Measurements from ENCODE around the gene SBK1. TPM values are rescaled to one million over a fixed set of nuclear protein-coding genes. Genes with fewer than 3 reads are reported as not detected.
"Not testable (repeated sequence)": the region's sequence is repeated elsewhere in the genome, so short reads cannot be mapped to it uniquely, and the experiment has no call there.

SBK1 gene
- total and polyA plus RNA-seq, 2 of the 4 experiments (the other 2 are of a cell fraction), result under 0.01 to 0.05 TPM

DNA sequence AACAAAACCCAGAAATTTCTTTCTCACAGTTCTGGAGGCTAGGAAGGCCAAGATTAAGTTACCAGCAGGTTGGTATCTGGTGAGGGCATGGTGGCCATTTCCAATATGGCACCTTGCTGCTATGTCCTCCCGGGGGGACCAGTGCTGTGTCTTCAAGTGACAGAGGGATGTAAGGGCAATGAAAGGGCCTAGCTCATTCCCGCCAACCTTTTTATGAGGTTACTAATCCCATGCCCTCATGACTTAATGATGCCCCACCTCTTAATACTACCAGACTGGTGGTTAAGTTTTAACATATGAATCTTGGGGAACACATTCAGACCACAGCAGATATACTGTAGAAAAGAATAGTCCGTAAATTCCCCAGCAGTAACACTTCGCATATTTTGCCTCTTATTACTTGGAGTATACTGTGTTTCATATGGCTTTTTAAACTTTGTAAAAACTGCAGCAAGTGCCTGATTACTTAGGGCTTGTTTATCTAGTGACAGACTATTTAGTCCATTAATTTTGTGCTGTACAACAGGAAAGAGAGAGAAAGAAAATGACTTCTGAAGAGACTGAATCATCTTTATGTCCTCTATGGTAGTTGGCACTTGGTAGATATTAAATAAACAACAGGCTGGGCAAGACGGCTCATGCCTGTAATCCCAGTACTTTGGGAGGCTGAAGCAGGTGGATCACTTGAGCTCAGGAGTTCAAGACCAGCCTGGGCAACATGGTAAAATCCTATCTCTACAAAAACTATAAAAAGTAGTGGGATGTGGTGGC, 44.8 kb downstream of the SBK1 start:
- H2AK5ac ChIP-seq (ENCODE audit: low read depth, low read length); CTCF ChIA-PET; H4K5ac ChIP-seq (ENCODE audit: low read depth, low read length); H4K91ac ChIP-seq (ENCODE audit: insufficient read depth, low read depth, low read length); H3K4me2 ChIP-seq (ENCODE audit: low read depth, low read length); H3K56ac ChIP-seq (ENCODE audit: extremely low read depth, insufficient read depth, low read length); H3K4ac ChIP-seq (ENCODE audit: low read depth, low read length); dilution Hi-C loops (cut with HindIII; ENCODE audit: low sequenced_read_pairs, unreplicated experiment); DNase-seq; H3K4me3 ChIP-seq (ENCODE audit: insufficient read depth, low read depth, low read length); H2BK5ac ChIP-seq (ENCODE audit: low read depth, low read length, poor library complexity, severe bottlenecking); H3K36me3 ChIP-seq (ENCODE audit: control insufficient read depth, insufficient read depth, low read length); H4K20me1 ChIP-seq (ENCODE audit: insufficient read depth, low read length); H2BK120ac ChIP-seq (ENCODE audit: low read depth, low read length); H3K4me1 ChIP-seq (ENCODE audit: control insufficient read depth, insufficient read depth, low read length); H2AK9ac ChIP-seq (replicated peaks; ENCODE audit: low read depth, low read length, poor library complexity); H2AFZ ChIP-seq (replicated peaks; ENCODE audit: low read length, poor library complexity); H3K27me3 ChIP-seq (ENCODE audit: control insufficient read depth, insufficient read depth, low read length); intact Hi-C loops (cut with micrococcal nuclease); H3K23ac ChIP-seq (ENCODE audit: low read depth, low read length); H2BK15ac ChIP-seq (ENCODE audit: low read depth, low read length); BruUV-seq (replicated peaks); H2BK20ac ChIP-seq (ENCODE audit: low read depth, low read length); H3K27ac ChIP-seq (ENCODE audit: insufficient read depth, low read length); H3K18ac ChIP-seq (ENCODE audit: low read depth, low read length); H3K9me3 ChIP-seq (ENCODE audit: control insufficient read depth, insufficient read depth, low read length); H3K79me1 ChIP-seq (ENCODE audit: low read depth in 1 of 2, low read length in 2 of 2); H3K9ac ChIP-seq (ENCODE audit: low read depth, low read length); H4K8ac ChIP-seq (ENCODE audit: low read depth in 2 of 2, low read length in 2 of 2); POLR2A ChIA-PET (ENCODE audit: unreplicated experiment); H3K14ac ChIP-seq (replicated peaks; ENCODE audit: low read depth, low read length); H3K9me1 ChIP-seq (ENCODE audit: insufficient read depth, low read length): not testable (repeated sequence)
- no CpG with 5 or more reads among the region's 5 CpGs for WGBS, 2 experiments (ENCODE audit: extremely low coverage in 2 of 2, insufficient read length in 1 of 2)
- in situ Hi-C loops (cut with MboI; ENCODE audit: low sequenced_read_pairs), result loop anchor here (10.0 kb wide), 1 partner anchor 62 kb away; no protein-coding TSS in a partner anchor
- ATAC-seq (ENCODE audit: low read depth), result peak; percentile 48

DNA sequence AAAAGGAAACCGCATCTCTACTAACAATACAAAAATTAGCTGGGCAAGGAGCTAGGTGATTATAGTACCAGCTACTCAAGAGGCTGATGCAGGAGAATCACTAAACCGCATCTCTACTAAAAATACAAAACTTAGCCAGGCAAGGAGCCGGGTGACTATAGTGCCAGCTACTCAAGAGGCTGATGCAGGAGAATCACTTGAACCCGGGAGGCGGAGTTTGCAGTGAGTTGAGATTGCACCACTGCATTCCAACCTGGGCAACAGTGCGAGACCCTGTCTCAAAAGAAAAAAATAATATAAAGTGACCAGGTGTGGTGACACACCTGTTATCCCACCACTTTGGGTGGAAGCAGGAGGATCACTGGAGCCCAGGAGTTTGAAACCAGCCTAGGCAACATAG, 45.9 kb downstream of the SBK1 start:
- dilution Hi-C loops (cut with HindIII; ENCODE audit: low sequenced_read_pairs, unreplicated experiment); H2BK120ac ChIP-seq (ENCODE audit: low read depth, low read length); H3K27ac ChIP-seq (ENCODE audit: insufficient read depth, low read length); H2AK9ac ChIP-seq (replicated peaks; ENCODE audit: low read depth, low read length, poor library complexity); BruUV-seq (replicated peaks); H3K4me3 ChIP-seq (ENCODE audit: insufficient read depth, low read depth, low read length); H4K8ac ChIP-seq (ENCODE audit: low read depth in 2 of 2, low read length in 2 of 2); intact Hi-C loops (cut with micrococcal nuclease); H3K4me1 ChIP-seq (ENCODE audit: control insufficient read depth, insufficient read depth, low read length); H3K36me3 ChIP-seq (ENCODE audit: control insufficient read depth, insufficient read depth, low read length); H3K9me3 ChIP-seq (ENCODE audit: control insufficient read depth, insufficient read depth, low read length); H3K14ac ChIP-seq (replicated peaks; ENCODE audit: low read depth, low read length); H3K27me3 ChIP-seq (ENCODE audit: control insufficient read depth, insufficient read depth, low read length); H3K23ac ChIP-seq (ENCODE audit: low read depth, low read length); ATAC-seq (ENCODE audit: low read depth); H3K4ac ChIP-seq (ENCODE audit: low read depth, low read length); H2BK5ac ChIP-seq (ENCODE audit: low read depth, low read length, poor library complexity, severe bottlenecking); H3K4me2 ChIP-seq (ENCODE audit: low read depth, low read length); H2BK20ac ChIP-seq (ENCODE audit: low read depth, low read length); H2BK15ac ChIP-seq (ENCODE audit: low read depth, low read length); H3K9ac ChIP-seq (ENCODE audit: low read depth, low read length); H4K20me1 ChIP-seq (ENCODE audit: insufficient read depth, low read length); DNase-seq; H4K91ac ChIP-seq (ENCODE audit: insufficient read depth, low read depth, low read length); H2AK5ac ChIP-seq (ENCODE audit: low read depth, low read length); H3K18ac ChIP-seq (ENCODE audit: low read depth, low read length); H4K5ac ChIP-seq (ENCODE audit: low read depth, low read length); H3K79me1 ChIP-seq (ENCODE audit: low read depth in 1 of 2, low read length in 2 of 2); H3K9me1 ChIP-seq (ENCODE audit: insufficient read depth, low read length); H2AFZ ChIP-seq (replicated peaks; ENCODE audit: low read length, poor library complexity); POLR2A ChIA-PET (ENCODE audit: unreplicated experiment); H3K56ac ChIP-seq (ENCODE audit: extremely low read depth, insufficient read depth, low read length): not testable (repeated sequence)
- CTCF ChIA-PET, result interaction anchor here (0.7 kb wide), 1 partner anchor 12 kb away, joined by 8 read pairs; no protein-coding TSS in a partner anchor
- WGBS, 2 experiments (ENCODE audit: extremely low coverage in 2 of 2, insufficient read length in 1 of 2), result no CpG with 5 or more reads among the region's 6 CpGs
- in situ Hi-C loops (cut with MboI; ENCODE audit: low sequenced_read_pairs), result loop anchor here (10.0 kb wide), 1 partner anchor 63 kb away; no protein-coding TSS in a partner anchor

All from IMR-90 (cell line).